Measurements from ENCODE around the gene MCC. TPM values are rescaled to one million over a fixed set of nuclear protein-coding genes. Genes with fewer than 3 reads are reported as not detected.

The MCC gene
- total and polyA plus RNA-seq, 7 donors: 1.4 to 13.8 (median 4.4) TPM

- WGBS, 3 donors: 70 to 79% (median 77%) methylated on average over 4 of the region's 4 CpGs
- no peaks in the 10 kb centered on the region for H3K9me3 ChIP-seq
- no peaks in the 10 kb centered on the region for H3K36me3 ChIP-seq (ENCODE audit: insufficient read depth in 1 of 2, low read depth in 1 of 2)
- no peaks in the 10 kb centered on the region for H3K4me1 ChIP-seq
- no peak overlapping the region for H3K27ac ChIP-seq
- H3K27me3 ChIP-seq (ENCODE audit: insufficient read depth in 3 of 3, low read length in 2 of 3): no peaks in the 10 kb centered on the region
- no peak overlapping the region for H3K4me3 ChIP-seq
- DNase-seq (no peak), ATAC-seq (no peak)
- intact Hi-C loops (cut with DNase I): no loop called here
- no peak for TF ChIP-seq CTCF (IDR thresholded peaks at IDR 0.05)
Measured at GRCh38 chr5:113256671-113257452, 231.4 kb downstream of the MCC start.

DNA sequence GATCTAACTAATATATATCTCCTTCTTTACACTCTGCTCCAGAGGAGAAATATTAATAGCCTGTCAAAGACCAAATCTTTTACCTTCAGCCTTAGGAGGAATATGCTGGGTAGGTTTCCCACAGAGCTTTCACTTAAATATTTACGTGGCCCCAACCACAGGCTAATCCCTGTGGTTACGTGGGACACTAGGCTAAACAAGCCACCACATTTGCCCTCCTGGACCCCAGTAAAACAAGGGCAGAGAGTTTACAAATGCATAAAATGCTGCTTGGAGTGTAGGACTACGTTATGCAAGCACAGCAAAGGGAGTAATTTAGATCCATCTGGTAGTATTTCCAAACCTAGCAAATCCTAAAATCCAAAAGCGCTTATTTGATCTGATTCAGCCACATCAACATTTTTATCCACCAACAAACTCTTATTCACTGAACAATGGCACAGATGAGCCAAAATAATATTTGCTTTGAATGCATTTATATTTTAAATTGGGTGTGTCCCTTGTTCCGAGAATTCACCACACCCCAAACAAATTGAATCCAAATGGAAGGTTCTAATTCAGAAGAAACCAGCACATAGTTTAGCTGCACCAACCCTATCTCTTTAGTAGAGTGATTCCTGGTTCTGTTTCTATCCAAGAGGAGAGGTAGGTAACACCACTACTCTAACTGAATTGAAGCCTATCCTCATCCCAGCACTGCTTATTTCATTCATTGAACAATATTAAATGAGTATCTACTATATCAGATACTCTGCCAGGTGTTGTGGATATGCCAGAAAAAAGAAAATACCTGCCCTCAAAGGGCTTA lies 232.5 kb downstream of the MCC start:
- intact Hi-C loops (cut with DNase I): no loop called here

DNA sequence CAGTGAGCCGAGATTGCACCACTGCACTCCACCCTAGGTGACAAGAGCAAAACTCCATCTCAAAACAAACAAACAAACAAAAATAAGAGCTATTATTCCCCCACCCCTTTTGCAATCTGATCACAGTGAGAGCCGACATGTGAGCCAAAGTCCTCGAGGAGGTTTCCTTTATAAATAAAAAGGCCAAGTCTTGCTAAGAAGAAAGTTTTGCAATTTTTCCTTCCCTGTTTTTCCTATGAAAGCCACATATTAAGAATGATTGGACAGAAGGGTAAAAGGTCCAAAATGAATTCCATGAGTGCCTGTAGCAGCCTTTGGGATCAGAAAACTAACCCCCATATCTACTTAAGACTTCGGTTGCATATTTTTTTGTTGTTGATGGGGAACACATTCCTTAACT lies 233.1 kb downstream of the MCC start:
- Histone ChIP-seq H3K36me3 (ENCODE audit: insufficient read depth in 1 of 2, low read depth in 1 of 2) (no peaks in the 10 kb centered on the region), H3K4me3 (no peak overlapping the region), H3K9me3 (no peaks in the 10 kb centered on the region), H3K27ac (no peak overlapping the region), H3K4me1 (peaks cover 6% of the 10 kb centered on the region), H3K27me3 (ENCODE audit: insufficient read depth in 3 of 3, low read length in 2 of 3) (no peaks in the 10 kb centered on the region)
- ATAC-seq: no peak
- no peak for TF ChIP-seq CTCF (IDR thresholded peaks at IDR 0.05)
- DNase-seq: no peak
- intact Hi-C loops (cut with DNase I): no loop called here
- WGBS, 3 donors: 52 to 61% (median 58%) methylated on average over 4 of the region's 4 CpGs

More for the DNA sequence above, 232.5 kb downstream of the MCC start:
- ATAC-seq (no peak), DNase-seq (no peak)
- 77 to 84% (median 83%) methylated on average over 5 of the region's 5 CpGs for WGBS, 3 donors
- Histone ChIP-seq H3K36me3 (ENCODE audit: insufficient read depth in 1 of 2, low read depth in 1 of 2) (no peaks in the 10 kb centered on the region), H3K9me3 (no peaks in the 10 kb centered on the region), H3K4me3 (no peak overlapping the region), H3K27ac (no peak overlapping the region), H3K27me3 (ENCODE audit: insufficient read depth in 3 of 3, low read length in 2 of 3) (no peaks in the 10 kb centered on the region), H3K4me1 (no peaks in the 10 kb centered on the region)
- no peak for TF ChIP-seq CTCF (IDR thresholded peaks at IDR 0.05)

DNA sequence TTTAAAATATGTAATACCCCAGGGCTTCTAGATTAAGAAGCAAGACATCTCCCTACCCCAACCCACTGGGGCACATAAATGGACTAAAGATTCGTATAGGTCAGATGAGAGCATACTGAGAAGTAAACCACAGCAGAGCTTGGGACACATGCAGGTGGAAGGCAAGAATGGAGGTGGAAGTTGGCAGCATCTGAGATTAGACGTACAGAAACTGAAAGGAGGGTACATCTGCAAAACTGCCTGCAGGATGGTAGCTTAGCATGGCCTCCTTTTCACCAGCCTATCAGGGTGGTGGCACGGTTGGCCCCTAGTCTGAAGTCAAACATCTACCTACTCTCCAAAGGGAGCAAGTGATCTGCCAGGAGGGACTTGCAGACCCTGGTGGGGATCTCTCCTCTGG lies 235.2 kb downstream of the MCC start:
- Histone ChIP-seq H3K4me3 (no peak overlapping the region), H3K27ac (no peak overlapping the region), H3K36me3 (ENCODE audit: insufficient read depth in 1 of 2, low read depth in 1 of 2) (no peaks in the 10 kb centered on the region), H3K9me3 (no peaks in the 10 kb centered on the region), H3K4me1 (peaks cover 8% of the 10 kb centered on the region), H3K27me3 (ENCODE audit: insufficient read depth in 3 of 3, low read length in 2 of 3) (no peaks in the 10 kb centered on the region)
- WGBS, 3 donors: 88 to 94% (median 94%) methylated on average over 3 of the region's 3 CpGs
- no peak for TF ChIP-seq CTCF (IDR thresholded peaks at IDR 0.05)
- ATAC-seq (no peak), DNase-seq (no peak)
- intact Hi-C loops (cut with DNase I): no loop called here

Data from psoas muscle (tissue), 8 donors.